Eye (tissue), 1 donor: ENCODE data around the gene AOPEP.

ENCODE experiments used
- DNase-seq: peaks from one replicate; pipeline ENCODE4 v3.0.0-alpha.2; 2015

AOPEP gene

GRCh38 chr9:94904806-94905205 is 178.3 kb downstream of the AOPEP start:
- DNase-seq = no peak

GRCh38 chr9:94905606-94906005 is 179.1 kb downstream of the AOPEP start:
- no peak for DNase-seq

DNA sequence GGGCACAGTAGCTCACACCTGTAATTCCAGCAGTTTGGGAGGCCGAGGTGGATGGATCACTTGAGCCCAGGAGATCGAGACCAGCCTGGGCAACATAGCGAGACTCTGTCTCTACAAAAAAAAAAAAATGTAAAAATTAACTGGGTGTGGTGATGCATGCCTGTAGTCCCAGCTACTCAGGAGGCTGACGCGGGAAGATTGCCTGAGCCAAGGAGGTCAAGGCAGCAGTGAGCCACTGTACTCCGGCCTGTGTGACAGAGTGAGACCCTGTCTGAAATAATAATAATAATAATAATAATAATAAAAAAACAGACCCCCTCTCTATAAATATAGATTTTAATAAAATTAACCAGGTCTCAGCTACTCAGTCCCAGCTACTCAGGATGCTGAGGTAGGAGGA is 179.7 kb downstream of the AOPEP start:
- DNase-seq = no peak

GRCh38 chr9:94906713-94907112 is 180.2 kb downstream of the AOPEP start:
- DNase-seq = no peak

DNA sequence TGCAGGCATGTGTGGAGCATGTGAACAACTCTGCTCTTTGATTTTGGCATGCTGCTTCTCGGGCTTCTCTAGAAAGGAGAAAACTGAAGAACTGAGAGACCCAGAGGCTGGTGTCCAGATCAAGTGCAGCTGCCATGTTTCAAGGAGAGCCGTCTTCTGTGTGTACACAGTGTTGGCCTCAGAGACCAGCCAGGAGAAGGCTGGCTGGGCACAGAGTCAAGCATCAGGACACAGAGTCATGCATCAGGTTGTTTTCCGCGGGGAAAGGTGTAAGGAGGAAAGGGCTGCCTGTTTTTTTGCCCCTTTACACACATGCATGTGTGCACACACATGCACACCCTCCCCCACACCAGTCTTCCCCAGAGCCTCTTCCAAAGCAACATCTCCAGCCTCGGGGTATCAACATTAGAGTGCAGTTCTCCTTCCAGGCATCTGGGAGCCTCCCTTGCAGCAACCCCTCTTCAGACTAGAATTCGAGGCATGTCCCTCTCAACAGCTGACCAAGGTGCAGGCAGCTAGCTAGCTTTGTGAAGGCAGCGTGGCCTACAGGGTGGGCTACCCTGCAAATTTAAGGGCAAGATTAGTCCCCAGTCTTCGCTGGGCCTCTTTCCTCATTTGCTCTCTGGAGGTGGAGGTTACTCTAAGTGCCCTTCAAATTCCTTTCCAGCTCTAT is 180.9 kb downstream of the AOPEP start:
- no peak for DNase-seq

GRCh38 chr9:94908011-94908563 is 181.6 kb downstream of the AOPEP start:
- peak; percentile 77 for DNase-seq

DNA sequence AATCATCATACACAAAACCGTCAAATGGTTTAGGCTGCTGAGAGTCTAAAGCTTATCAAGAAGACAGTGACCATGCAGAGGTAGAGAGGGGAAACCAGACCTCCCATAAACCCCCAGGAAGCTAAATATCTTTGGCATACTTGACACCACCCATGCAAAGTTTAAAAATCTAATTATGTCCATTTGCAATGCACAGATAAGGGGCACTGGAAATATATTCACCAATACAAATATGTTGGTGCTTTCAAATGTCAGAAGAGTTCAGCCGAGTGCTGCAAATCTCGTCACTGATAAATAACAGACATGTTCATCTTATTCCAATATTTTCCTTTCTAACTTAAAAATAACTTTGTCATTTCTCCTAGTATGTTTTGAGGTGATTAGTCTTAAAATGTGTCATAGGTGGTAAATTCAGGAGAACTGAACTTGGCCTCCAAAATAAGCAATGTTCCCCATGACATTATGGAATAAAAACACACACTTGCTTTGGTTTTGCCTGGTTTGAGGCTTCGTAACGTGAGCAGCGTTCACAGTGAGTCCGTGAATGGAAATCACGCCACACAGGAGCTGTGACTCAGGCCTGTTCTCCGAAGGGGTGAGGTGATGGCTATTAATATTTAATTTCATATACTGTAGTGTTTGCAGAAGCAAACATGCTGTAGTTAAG is 182.2 kb downstream of the AOPEP start:
- DNase-seq = peak; percentile 45

DNA sequence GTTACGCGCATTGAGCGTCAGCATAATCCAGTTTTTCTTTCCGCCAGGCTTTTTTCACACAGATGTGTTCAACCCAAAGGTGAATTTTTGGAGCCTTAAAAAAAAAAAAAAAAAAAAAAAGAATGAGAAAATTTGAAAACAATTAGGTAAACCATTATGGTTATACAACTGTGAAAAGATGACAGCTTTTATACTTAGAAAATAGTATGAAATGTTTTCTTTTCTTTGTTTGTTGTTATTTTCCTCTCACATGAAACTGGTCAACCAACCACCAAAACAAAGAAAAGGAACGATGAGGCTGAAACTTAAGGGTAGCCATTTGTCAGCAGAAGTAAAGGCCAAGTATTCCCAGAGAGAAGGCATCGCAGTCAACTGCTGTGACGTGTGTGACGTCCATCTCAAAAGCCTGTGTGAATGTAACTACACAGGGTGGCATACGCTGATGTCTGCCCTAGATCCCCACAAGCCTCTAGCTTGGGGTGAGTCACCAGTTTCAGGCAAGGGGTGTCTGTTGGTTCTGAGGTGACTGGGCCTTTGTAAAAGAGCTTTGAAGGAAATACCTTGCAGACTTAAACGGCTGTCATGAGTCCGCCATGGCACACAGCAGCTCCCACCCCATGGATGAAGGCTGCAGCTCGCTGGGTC is 182.9 kb downstream of the AOPEP start:
- DNase-seq = no peak

DNA sequence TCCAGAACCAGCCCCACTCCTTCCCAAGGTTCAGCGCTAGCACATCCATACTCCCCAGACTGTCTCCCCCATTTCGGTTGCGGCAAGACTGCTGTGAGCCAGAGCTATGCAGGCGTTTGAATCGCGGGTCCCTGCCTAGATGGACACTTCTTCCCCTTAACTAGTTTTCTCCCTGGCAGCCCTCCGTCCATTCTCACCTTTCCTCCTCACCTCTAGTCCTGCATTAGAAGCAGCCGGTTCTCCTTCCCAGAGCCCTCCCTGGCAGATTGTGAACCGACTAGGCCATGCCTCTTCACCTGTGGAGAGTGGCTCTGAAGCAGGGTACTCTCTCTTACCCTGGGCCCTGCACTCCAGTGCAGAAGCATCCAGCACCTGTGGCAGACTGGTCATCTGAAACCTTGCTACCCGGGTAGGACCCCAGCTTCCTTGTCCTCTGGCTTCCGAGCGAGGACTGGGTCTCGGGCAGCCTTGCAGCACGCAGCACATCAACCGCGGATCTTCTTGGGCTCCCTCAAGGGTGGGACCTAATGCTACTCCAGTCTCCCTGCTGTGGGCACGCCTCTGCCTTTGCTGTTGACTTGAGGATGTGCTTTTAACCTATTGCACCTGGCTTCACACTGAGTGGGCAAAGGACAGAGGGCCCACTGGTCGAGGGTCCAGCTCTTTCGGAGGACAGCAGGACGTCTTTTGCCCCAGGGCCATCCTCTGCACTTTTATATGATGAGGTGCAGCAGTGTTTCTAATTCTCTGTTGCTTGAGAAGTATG is 183.6 kb downstream of the AOPEP start:
- no peak for DNase-seq

DNA sequence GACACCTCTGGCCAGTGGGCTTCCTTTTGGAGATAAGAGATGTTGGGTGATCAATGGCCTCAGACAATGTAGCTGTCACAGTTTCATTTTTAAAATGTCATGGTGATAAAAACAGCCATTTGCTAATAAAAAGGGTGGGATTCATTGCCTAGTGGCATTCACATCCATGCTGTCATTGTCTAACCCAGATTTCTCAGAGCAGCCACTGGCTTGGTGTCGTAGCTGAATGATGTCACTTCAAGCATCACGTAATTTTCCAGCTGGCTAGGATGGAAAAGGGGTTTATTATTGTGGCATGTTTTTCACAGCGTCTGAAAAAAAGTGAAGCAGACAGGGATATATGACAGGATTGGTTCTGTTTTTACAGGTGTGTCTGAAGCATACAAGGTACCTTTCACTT is 184.7 kb downstream of the AOPEP start:
- DNase-seq = peak; percentile 67

DNA sequence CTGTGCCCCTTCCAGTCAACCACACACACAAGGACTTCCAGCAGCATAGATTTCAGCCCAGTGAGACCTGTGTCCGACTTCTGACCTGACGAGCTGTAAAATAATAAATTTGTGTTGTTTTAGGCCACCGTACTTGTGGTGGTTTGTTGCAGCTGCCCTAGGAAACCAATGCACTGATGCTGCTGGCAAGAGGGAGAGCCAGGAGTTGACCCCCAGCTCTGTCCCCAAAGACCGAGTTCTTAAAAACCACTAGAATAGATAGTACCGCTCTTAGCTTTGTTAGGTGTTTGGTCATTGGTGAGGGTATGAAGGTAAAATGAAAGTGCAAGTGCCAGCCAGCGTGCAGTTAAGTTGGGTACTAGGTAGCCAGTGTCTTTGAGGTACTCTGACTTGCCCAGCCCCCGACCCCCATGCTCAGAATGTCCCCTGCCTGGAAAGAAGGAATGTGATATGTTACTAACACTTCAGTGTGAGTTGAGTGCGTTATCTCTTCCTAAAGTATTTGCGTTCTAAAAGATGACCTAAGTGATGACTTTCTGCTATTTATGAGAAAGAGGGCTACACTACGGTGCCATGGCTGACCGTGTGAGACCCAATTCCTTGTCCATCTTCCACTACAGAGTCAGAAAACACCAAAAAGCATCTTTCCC is 185.6 kb downstream of the AOPEP start:
- DNase-seq = no peak

- DNase-seq = no peak
These were observed 186.3 kb downstream of the AOPEP start for GRCh38 chr9:94912700-94913249.

- DNase-seq = no peak
These were observed 187.1 kb downstream of the AOPEP start for GRCh38 chr9:94913550-94913949.

- no peak for DNase-seq
These were observed 189.3 kb downstream of the AOPEP start for GRCh38 chr9:94915476-94916450.

DNA sequence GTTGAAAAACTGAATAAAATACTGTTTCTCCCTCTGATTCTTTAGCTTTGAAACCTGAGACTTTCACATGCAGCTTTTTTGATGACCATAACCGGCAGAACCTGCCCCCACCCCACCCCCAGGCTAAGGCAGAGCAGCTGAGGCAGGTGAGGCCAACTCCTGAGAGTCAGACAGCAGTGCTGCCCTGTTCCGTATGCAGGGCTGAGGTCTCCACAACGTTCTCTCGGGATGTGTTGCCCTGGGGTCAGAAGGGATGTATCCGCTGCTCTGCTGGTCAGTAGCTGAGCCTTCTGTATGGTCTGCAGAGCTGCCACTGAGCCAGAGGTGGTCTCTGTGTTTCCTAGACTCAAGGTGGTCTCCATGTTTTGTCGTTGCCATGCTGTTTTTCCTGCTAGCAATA is 190.5 kb downstream of the AOPEP start:
- DNase-seq = peak; percentile 29

DNA sequence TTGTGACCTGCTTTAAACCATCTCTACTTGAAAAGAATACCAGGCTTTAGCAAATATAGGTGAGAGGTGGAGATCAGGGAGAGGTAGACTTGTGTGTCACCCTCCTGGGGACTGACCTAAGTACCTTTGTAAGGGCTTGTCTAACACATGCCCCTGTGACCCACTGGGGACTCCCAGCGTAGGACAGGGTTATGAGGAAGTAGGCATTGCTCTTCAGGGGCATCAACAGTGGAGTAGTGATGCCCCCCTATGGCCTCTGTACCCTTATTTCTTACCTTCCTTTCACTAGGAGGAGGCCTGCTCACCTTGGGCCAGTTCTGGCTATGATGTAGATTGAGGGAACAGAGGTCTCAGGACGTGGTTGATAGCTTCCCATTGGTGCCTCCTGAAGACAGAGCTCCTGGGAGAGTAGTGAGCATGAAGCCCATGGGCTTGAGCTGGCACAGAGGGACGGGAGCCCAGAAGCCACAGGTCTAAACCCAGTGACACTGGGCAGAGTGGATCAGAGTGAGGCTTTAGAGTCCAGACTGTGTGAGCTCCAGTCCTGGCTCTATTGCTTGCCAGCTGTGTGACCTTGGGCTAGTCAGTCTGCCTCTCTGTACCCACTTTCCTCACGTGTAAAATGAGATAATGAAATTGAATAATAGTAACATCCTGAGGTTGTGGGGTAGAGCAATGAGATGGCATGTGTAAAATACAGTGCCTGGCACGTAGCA is 191.7 kb downstream of the AOPEP start:
- DNase-seq = no peak

DNA sequence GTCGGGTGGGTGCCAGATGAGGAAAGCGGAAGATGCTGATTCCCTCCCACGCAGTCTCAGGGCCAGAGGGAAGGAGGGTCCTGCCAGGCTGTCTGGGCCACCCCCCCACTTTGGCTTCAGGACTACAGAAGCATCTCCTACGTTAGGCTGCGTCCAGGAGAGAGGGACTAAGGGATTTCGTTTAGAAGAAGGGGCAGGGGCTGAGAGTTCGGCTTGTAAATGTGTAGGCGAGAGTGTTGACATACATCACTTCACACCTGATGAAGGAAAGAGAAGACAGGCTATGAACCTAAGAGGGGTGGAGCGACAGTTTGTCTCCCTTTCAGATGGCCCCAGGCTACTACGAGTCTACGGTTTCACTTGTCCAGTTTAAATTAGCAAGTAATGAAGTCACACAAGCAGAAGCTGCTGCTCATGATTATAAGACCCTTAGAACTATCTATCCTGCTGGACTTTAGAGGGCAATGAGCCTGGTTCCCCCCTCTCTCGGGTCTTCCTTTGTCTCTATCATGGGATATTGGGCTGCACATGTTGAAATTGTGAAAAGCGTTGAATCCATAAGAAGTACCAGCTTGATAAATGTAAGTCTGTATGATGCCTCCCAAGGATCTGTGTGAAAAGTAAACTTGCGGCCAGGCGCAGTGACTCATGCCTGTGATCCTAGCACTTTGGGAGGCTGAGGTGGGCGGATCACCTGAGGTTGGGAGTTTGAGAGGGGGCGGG is 193.0 kb downstream of the AOPEP start:
- peak; percentile 50 for DNase-seq

DNA sequence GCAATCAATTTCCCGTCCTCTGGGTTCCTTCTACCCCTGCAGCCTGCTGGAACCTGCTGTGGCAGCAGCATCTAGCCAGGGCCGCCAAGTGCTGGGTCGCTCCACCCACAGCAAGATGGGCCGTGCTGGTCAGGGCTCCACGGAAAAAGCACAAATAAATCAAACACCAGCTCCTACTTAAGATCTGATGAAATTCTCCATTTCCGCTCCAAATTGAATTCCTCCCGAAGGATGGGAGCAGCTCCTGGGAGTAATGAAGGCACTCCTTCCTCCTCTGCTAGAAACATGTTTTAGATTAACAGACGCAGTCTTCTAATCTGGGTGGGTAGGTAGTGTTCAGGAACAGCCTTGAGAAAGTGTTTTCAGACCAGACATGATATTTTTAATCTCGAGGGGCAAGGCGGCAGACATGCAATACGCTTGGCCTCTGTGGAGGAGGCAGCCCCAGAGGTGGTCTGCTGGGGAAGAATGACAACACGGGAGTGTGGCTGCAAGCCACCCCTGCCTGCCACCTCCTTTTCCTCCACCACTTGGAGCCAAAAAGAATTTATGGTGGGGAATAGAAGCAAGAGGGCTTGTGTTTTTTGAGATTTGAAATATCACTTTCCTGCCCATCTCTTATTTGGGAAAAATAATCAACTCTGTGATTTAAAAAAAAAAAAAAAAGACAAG is 194.1 kb downstream of the AOPEP start:
- DNase-seq = peak; percentile 63

- no peak for DNase-seq
These were observed 194.6 kb downstream of the AOPEP start for GRCh38 chr9:94921092-94921471.
